Measurements from ENCODE around the gene CBR1. TPM values are rescaled to one million over a fixed set of nuclear protein-coding genes. Genes with fewer than 3 reads are reported as not detected.

CBR1 gene
- total and polyA plus RNA-seq, 2 of the 8 experiments (the other 6 are each of a cell fraction or from before 2014, with no cell fraction given), result 1.8 to 207 TPM

DNA sequence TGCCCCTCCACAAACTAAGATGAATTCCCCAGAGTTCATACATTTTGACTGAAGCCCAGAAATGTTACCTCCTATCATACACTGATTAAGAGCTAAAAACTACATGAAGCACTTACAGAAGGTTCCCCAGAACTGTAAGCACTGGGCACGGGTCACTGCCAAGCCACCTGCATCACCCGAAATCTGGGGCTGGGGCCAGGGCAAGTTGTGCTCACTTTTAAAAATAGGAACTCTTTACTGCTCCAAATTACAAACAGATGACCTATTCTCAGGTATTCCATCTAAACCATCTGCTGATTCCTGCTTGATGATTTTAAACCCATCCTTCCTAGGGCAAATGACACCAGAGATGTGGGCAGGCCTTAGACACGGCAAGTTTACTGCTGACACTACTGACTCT lies 14.3 kb upstream of the CBR1 start:
- FAIRE-seq, result no peak
- H3K9me3 ChIP-seq (ENCODE audit: insufficient read depth in 2 of 2, low read depth in 1 of 2, low read length in 1 of 2), result no peaks in the 10 kb centered on the region
- TF ChIP-seq RXRA (IDR thresholded peaks at IDR 0.05; ENCODE audit: insufficient read depth, low read depth, low read length) (no peak), HDAC2 (IDR thresholded peaks at IDR 0.05; ENCODE audit: borderline replicate concordance in 1 of 2, low read depth in 2 of 2, low read length in 2 of 2) (no peak), CEBPB (IDR thresholded peaks at IDR 0.05; ENCODE audit: low read depth, low read length) (no peak), SIRT6 (IDR thresholded peaks at IDR 0.05; ENCODE audit: low read length) (no peak), YY1 (IDR thresholded peaks at IDR 0.05; ENCODE audit: low read depth, low read length) (no peak), SP1 (IDR thresholded peaks at IDR 0.05; ENCODE audit: low read depth, low read length) (no peak), BCL11A (IDR thresholded peaks at IDR 0.05; ENCODE audit: low read depth in 2 of 2, low read length in 2 of 2) (no peak), ZNF274 (IDR thresholded peaks at IDR 0.05; ENCODE audit: borderline replicate concordance, extremely low read depth, low read length) (no peak), NANOG (IDR thresholded peaks at IDR 0.05; ENCODE audit: insufficient read depth, low read depth, low read length, poor library complexity, severe bottlenecking) (no peak), SRF (IDR thresholded peaks at IDR 0.05; ENCODE audit: low read depth, low read length) (no peak), TEAD4 (IDR thresholded peaks at IDR 0.05; ENCODE audit: low read depth, low read length) (no peak), TBP (IDR thresholded peaks at IDR 0.05; ENCODE audit: low read depth, low read length) (no peak)
- TF ChIP-seq, protein P1, sequence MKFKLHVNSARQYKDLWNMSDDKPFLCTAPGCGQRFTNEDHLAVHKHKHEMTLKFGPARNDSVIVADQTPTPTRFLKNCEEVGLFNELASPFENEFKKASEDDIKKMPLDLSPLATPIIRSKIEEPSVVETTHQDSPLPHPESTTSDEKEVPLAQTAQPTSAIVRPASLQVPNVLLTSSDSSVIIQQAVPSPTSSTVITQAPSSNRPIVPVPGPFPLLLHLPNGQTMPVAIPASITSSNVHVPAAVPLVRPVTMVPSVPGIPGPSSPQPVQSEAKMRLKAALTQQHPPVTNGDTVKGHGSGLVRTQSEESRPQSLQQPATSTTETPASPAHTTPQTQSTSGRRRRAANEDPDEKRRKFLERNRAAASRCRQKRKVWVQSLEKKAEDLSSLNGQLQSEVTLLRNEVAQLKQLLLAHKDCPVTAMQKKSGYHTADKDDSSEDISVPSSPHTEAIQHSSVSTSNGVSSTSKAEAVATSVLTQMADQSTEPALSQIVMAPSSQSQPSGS (IDR thresholded peaks at IDR 0.05; ENCODE audit: low read length), result no peak

More for the DNA sequence above, 14.3 kb upstream of the CBR1 start:
- Histone ChIP-seq H2BK12ac (ENCODE audit: low read depth, low read length) (no peak overlapping the region), H3K4me1 (replicated peaks in 1 of 4; ENCODE audit: control insufficient read depth in 3 of 4, insufficient read depth in 4 of 4, low read length in 3 of 4) (no peaks in the 10 kb centered on the region), H3K18ac (ENCODE audit: extremely low read depth, low read length) (no peak overlapping the region), H2BK15ac (ENCODE audit: low read length) (no peak overlapping the region), H3K56ac (replicated peaks; ENCODE audit: insufficient read length, low read depth, low read length) (no peak overlapping the region), H2BK5ac (ENCODE audit: low read depth, low read length) (no peak overlapping the region), H3K23ac (ENCODE audit: insufficient read length) (no peak overlapping the region), H3K4ac (replicated peaks; ENCODE audit: insufficient read length, low read depth, low read length) (no peak overlapping the region), H3K9ac (replicated peaks in 1 of 4; ENCODE audit: extremely low read depth in 1 of 4, low read depth in 3 of 4, low read length in 3 of 4) (no peak overlapping the region), H3K36me3 (ENCODE audit: control insufficient read depth in 2 of 4, insufficient read depth in 4 of 4, low read length in 3 of 4) (peaks cover 21 to 59% (median 54%) of the 10 kb centered on the region in 4 experiments), H4K8ac (ENCODE audit: extremely low read depth, insufficient read depth, low read length) (no peak overlapping the region), H3K23me2 (ENCODE audit: low read depth, low read length) (peaks cover 3% of the 10 kb centered on the region; the same call in 1 of the 2 replicates), H3K27ac (ENCODE audit: low read depth, low read length) (no peak overlapping the region), H3K79me2 (ENCODE audit: control insufficient read depth in 1 of 2, insufficient read depth in 2 of 2, low read length in 2 of 2) (peaks cover 0 to 31% of the 10 kb centered on the region in 2 experiments; a peak in 2 of 4 replicates), H4K20me1 (replicated peaks in 1 of 2; ENCODE audit: control insufficient read depth in 1 of 2, insufficient read depth in 2 of 2, low read length in 2 of 2) (peaks cover 0 to 2% of the 10 kb centered on the region in 2 experiments), H2BK20ac (ENCODE audit: low read length) (no peak overlapping the region), H2BK120ac (replicated peaks; ENCODE audit: low read depth, low read length) (no peak overlapping the region), H3K27me3 (replicated peaks in 1 of 4; ENCODE audit: control insufficient read depth in 3 of 4, extremely low read depth in 1 of 4, insufficient read depth in 3 of 4, low read length in 3 of 4) (no peaks in the 10 kb centered on the region), H4K5ac (ENCODE audit: insufficient read length, low read depth, low read length) (no peak overlapping the region), H4K91ac (replicated peaks; ENCODE audit: insufficient read length, low read length) (no peak overlapping the region), H3K79me1 (ENCODE audit: low read depth, low read length) (0 out of 2 replicates have a peak, but pooled peaks cover 4% of the 10 kb centered on the region), H3K4me2 (ENCODE audit: insufficient read depth in 1 of 2, low read depth in 2 of 2, low read length in 2 of 2) (no peak overlapping the region), H3K14ac (ENCODE audit: insufficient read length) (no peak overlapping the region), H2AK5ac (ENCODE audit: low read depth, low read length) (no peak overlapping the region), H3K4me3 (ENCODE audit: extremely low read depth in 1 of 4, insufficient read depth in 2 of 4, low read depth in 3 of 4, low read length in 4 of 4) (no peak overlapping the region), H2AFZ (ENCODE audit: low read length) (no peak overlapping the region)
- CTCF ChIA-PET (ENCODE audit: partially characterized antibody), result interaction anchor here (1.2 to 3.4 kb wide), 3 partner anchors 49 to 59 kb away, joined by 3 to 19 read pairs (median 3); no protein-coding TSS in a partner anchor
- POLR2A ChIA-PET (ENCODE audit: partially characterized antibody), result interaction anchor here (1.5 kb wide), 1 partner anchor 21 kb away, joined by 7 read pairs; no protein-coding TSS in a partner anchor
- DNase-seq (ENCODE audit: low read depth in 1 of 2, low spot score in 2 of 2), result no peak
- WGBS, 2 experiments (ENCODE audit: extremely low coverage in 1 of 2, insufficient coverage in 1 of 2, insufficient read length in 1 of 2, insufficient replicate concordance in 2 of 2, low coverage in 1 of 2, low lambda C conversion rate in 2 of 2, missing lambda C conversion rate in 1 of 2), result 95% methylated on average over 3 of the region's 3 CpGs; no CpG with 5 or more reads in 1 of the 2 experiments

All from H1 (cell line).